ENCODE data around the gene L3MBTL3. TPM values are rescaled to one million over a fixed set of nuclear protein-coding genes. Genes with fewer than 3 reads are reported as not detected.

The L3MBTL3 gene
- total and polyA plus RNA-seq, 10 of the 15 experiments (the other 5 are each of a cell fraction or from before 2014, with no cell fraction given): 0.71 to 9.4 (median 6.2) TPM

GRCh38 chr6:130189531-130190397 lies 171.4 kb downstream of the L3MBTL3 start:
- Histone ChIP-seq H3K27me3 (replicated peaks in 1 of 2; ENCODE audit: control insufficient read depth in 2 of 2, insufficient read depth in 2 of 2, low read length in 1 of 2) (no peaks in the 10 kb centered on the region; a peak in 1 of 4 replicates), H4K20me1 (ENCODE audit: control insufficient read depth, insufficient read depth) (no peaks in the 10 kb centered on the region), H3K27ac (ENCODE audit: control insufficient read depth, insufficient read depth) (no peak overlapping the region), H3K4me3 (no peak overlapping the region), H3K9ac (ENCODE audit: control insufficient read depth, insufficient read depth, low read length) (no peak overlapping the region), H3K4me2 (ENCODE audit: control insufficient read depth, insufficient read depth) (no peak overlapping the region), H3K4me1 (ENCODE audit: control insufficient read depth, insufficient read depth, low read length) (no peaks in the 10 kb centered on the region), H3K9me3 (replicated peaks; ENCODE audit: control insufficient read depth, insufficient read depth, low read length) (no peaks in the 10 kb centered on the region), H3K79me2 (ENCODE audit: control insufficient read depth, insufficient read depth, low read length) (no peaks in the 10 kb centered on the region), H2AFZ (ENCODE audit: control insufficient read depth, low read depth, low read length) (no peak overlapping the region), H3K36me3 (ENCODE audit: control insufficient read depth in 2 of 2, insufficient read depth in 2 of 2, low read length in 1 of 2) (no peaks in the 10 kb centered on the region)
- ChIA-PET SMC1A (ENCODE audit: uncharacterized antibody, unreplicated experiment) (interaction anchor here (1.0 kb wide), 1 partner anchor 25 kb away, joined by 3 read pairs; no protein-coding TSS in a partner anchor), CTCF (no interaction called here), RAD21 (ENCODE audit: unreplicated experiment) (no interaction called here), POLR2A (no interaction called here)
- in situ Hi-C loops (cut with MboI) (no loop called here), intact Hi-C loops (cut with micrococcal nuclease; ENCODE audit: unreplicated experiment) (no loop called here)
- no peak for FAIRE-seq
- ATAC-seq: no peak
- TF ChIP-seq FOXM1 (IDR thresholded peaks at IDR 0.05; ENCODE audit: low read depth, low read length) (no peak), ZBTB40 (IDR thresholded peaks at IDR 0.05; ENCODE audit: borderline replicate concordance) (no peak), YY1 (IDR thresholded peaks at IDR 0.05; ENCODE audit: low read depth, low read length) (no peak), CREM (IDR thresholded peaks at IDR 0.05; ENCODE audit: low read depth) (no peak), PAX8 (IDR thresholded peaks at IDR 0.05) (no peak)
- WGBS (ENCODE audit: insufficient coverage, insufficient replicate concordance, low lambda C conversion rate, missing lambda C conversion rate): 86% methylated on average over 8 of the region's 8 CpGs
- no peak for DNase-seq (ENCODE audit: low read depth, low spot score)
- no TSS peak for BruUV-seq (replicated peaks)

Other genes with a start within 250 kb of the L3MBTL3 start
- gene TMEM244, start 157.3 kb upstream of the L3MBTL3 start, total RNA-seq (2014; rRNA removed): not detected in 2 replicates
- gene TMEM244, start 157.3 kb upstream of the L3MBTL3 start, total RNA-seq (2014; rRNA removed; fragmentation: Illumina TruSeq; extraction: Trizol): not detected in 2 replicates
- not detected in 2 replicates for gene TMEM244, start 157.3 kb upstream of the L3MBTL3 start, total RNA-seq (2021)
- 0.14 and 0.23 TPM in 2 replicates for gene TMEM244, start 157.3 kb upstream of the L3MBTL3 start, polyA plus RNA-seq (2011; rRNA removed)
- not detected in 2 replicates for gene TMEM244, start 157.3 kb upstream of the L3MBTL3 start, polyA plus RNA-seq (2014; fragmentation: Illumina TruSeq; extraction: Trizol)
- not detected for gene TMEM244, start 157.3 kb upstream of the L3MBTL3 start, polyA plus RNA-seq (2014; fragmentation: Nextera tagmentation; extraction: Ambion mirVana)
- not detected in 2 replicates for gene TMEM244, start 157.3 kb upstream of the L3MBTL3 start, polyA plus RNA-seq (2014; rRNA removed)
- not detected for gene TMEM244, start 157.3 kb upstream of the L3MBTL3 start, polyA plus RNA-seq (2016; fragmentation: Nextera tagmentation; extraction: Ambion mirVana)
- 0.33 and 0.40 TPM in 2 replicates for gene SAMD3, start 204.4 kb downstream of the L3MBTL3 start, total RNA-seq (2014; rRNA removed)
- 0.14 and 0.31 TPM in 2 replicates for gene SAMD3, start 204.4 kb downstream of the L3MBTL3 start, total RNA-seq (2014; rRNA removed; fragmentation: Illumina TruSeq; extraction: Trizol)
- 0.43 and 0.44 TPM in 2 replicates for gene SAMD3, start 204.4 kb downstream of the L3MBTL3 start, total RNA-seq (2021)
- gene SAMD3, start 204.4 kb downstream of the L3MBTL3 start, polyA plus RNA-seq (2011; rRNA removed): 2.3 and 3.0 TPM in 2 replicates
- 0.46 and 0.82 TPM in 2 replicates for gene SAMD3, start 204.4 kb downstream of the L3MBTL3 start, polyA plus RNA-seq (2014; fragmentation: Illumina TruSeq; extraction: Trizol)
- under 1 TPM; 0.16 to 0.39 TPM for gene SAMD3, start 204.4 kb downstream of the L3MBTL3 start, polyA plus RNA-seq (2014; fragmentation: Nextera tagmentation; extraction: Ambion mirVana)
- 0.04 and 0.27 TPM in 2 replicates for gene SAMD3, start 204.4 kb downstream of the L3MBTL3 start, polyA plus RNA-seq (2014; rRNA removed)
- not detected for gene SAMD3, start 204.4 kb downstream of the L3MBTL3 start, polyA plus RNA-seq (2016; fragmentation: Nextera tagmentation; extraction: Ambion mirVana)